H1 (cell line): ENCODE measurements around the gene RESF1. TPM values are rescaled to one million over a fixed set of nuclear protein-coding genes. Genes with fewer than 3 reads are reported as not detected.

ENCODE experiments used
- CHD1 ChIP-seq: IDR thresholded peaks from 2 replicates; pipeline ENCODE4 v1.6.1; 2012; ENCODE audit warnings: low read depth, low read length, improper control_type of control experiment
- polyA plus RNA-seq, 7 experiments: library from polyadenylated mRNA; depleted of rRNA in 3 of 7; stranded (reverse) in 5 of 7; unstranded in 2 of 7; fragments of >200 nt in 5 of 7; fragments of 200-250 nt in 2 of 7; gene quantifications; 1 replicate in 5 of 7; 2 replicates in 1 of 7; 4 replicates in 1 of 7; pipeline versions ENCODE4 v1.2.1 to v1.2.3, GENCODE V29; 2011 to 2013; ENCODE audit warnings: missing spikeins in 2 of 7, mixed read lengths in 2 of 7
- total RNA-seq: library from RNA; stranded (reverse); fragmentation: NEBNext Ultra II Directional; extraction: Animal tissue kit (Norgen Biotek cat#: 25700); gene quantifications from 2 replicates; pipeline ENCODE4 v1.2.1, GENCODE V29; 2021

RESF1 gene
- total and polyA plus RNA-seq, 2 of the 8 experiments (the other 6 are each of a cell fraction or from before 2014, with no cell fraction given), result 64.3 to 128 TPM

DNA sequence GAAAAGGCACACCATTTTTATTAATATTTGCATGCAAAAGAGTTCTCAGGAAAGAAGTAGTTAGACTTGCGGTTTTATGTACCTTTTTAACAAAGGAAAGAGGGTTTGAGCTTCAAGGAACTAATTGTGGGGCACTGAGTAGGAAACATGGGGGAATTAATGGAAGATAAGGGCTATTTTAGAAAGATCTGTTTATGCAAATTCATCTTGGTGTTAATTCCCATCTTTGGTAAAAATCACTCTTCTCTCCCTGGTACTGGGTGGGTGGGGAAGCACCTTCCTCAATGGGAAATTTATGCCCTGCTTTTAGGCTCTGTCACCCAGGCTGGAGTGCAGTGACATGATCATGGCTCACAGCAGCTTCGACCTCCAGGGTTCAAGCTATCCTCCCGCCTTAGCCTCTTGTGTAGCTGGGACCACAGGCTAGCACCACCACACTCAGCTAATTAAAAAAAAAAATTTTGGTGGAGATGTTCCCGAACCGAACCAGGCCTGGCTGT lies 30.1 kb upstream of the RESF1 start (continued):
- no peak for TF ChIP-seq CHD1
